ENCODE measurements around the gene SPEN. TPM values are rescaled to one million over a fixed set of nuclear protein-coding genes. Genes with fewer than 3 reads are reported as not detected.

SPEN gene
- total RNA-seq, 2 experiments from 2014 or later, result 73.5 to 76.7 TPM

DNA sequence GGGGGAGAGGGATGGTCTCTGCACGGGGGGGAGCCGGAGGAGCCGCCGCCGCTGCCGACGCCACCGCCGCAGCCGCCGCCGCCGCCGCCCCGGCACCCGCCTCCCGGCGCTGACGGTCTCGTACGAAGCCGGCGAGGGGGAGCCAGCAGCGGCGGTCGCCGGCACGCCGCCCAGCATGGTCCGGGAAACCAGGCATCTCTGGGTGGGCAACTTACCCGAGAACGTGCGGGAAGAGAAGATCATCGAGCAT lies 311 bp downstream of the SPEN start:
- Mint-ChIP-seq H3K9me3 (no peaks in the 10 kb centered on the region), H3K4me3 (peak overlapping the region; percentile 97), H3K36me3 (ENCODE audit: low read depth) (peaks cover 22% of the 10 kb centered on the region), H3K4me1 (ENCODE audit: low read depth) (peaks cover 61% of the 10 kb centered on the region), H3K27me3 (no peaks in the 10 kb centered on the region), H3K27ac (peak overlapping the region; percentile 96)
- DNase-seq (no peak), ATAC-seq (ENCODE audit: poor library complexity) (no peak)
- H3K4me1 ChIP-seq (ENCODE audit: insufficient read depth, low read length), result peaks cover 44% of the 10 kb centered on the region
- TF ChIP-seq, protein P1, sequence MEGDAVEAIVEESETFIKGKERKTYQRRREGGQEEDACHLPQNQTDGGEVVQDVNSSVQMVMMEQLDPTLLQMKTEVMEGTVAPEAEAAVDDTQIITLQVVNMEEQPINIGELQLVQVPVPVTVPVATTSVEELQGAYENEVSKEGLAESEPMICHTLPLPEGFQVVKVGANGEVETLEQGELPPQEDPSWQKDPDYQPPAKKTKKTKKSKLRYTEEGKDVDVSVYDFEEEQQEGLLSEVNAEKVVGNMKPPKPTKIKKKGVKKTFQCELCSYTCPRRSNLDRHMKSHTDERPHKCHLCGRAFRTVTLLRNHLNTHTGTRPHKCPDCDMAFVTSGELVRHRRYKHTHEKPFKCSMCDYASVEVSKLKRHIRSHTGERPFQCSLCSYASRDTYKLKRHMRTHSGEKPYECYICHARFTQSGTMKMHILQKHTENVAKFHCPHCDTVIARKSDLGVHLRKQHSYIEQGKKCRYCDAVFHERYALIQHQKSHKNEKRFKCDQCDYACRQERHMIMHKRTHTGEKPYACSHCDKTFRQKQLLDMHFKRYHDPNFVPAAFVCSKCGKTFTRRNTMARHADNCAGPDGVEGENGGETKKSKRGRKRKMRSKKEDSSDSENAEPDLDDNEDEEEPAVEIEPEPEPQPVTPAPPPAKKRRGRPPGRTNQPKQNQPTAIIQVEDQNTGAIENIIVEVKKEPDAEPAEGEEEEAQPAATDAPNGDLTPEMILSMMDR (IDR thresholded peaks at IDR 0.05), result no peak
- no peaks in the 10 kb centered on the region for H3K36me3 ChIP-seq (ENCODE audit: insufficient read depth, low read length)
- peak overlapping the region; percentile 84 for H3K4me3 ChIP-seq (ENCODE audit: low read length)
- peak overlapping the region; percentile 62 to 75 for H3K27ac ChIP-seq (ENCODE audit: low read depth in 1 of 2, low read length in 2 of 2)
- H3K9me3 ChIP-seq (ENCODE audit: control insufficient read depth in 1 of 2, insufficient read depth in 1 of 2, low read length in 2 of 2), result no peaks in the 10 kb centered on the region
- no peaks in the 10 kb centered on the region for H3K27me3 ChIP-seq (ENCODE audit: control insufficient read depth in 1 of 2, insufficient read depth in 2 of 2, low read length in 2 of 2)
- intact Hi-C loops (cut with DNase I, micrococcal nuclease), result loop anchor here (1.0 to 5.0 kb wide), 7 partner anchors 13 to 1064 kb away; partner anchors contain the start of gene FBXO42 (in 1 of the 2)
- CTCF ChIA-PET, result interaction anchor here (1.4 to 5.4 kb wide), 3 partner anchors 14 to 127 kb away, joined by 3 to 32 read pairs (median 26); partner anchors contain the start of gene ZBTB17
- POLR2A ChIA-PET, result interaction anchor here (0.7 to 10.4 kb wide), 30 partner anchors 10 to 1057 kb away, joined by 3 to 518 read pairs (median 4); partner anchors contain the start of genes CASP9, DNAJC16, FBXO42 and SZRD1

DNA sequence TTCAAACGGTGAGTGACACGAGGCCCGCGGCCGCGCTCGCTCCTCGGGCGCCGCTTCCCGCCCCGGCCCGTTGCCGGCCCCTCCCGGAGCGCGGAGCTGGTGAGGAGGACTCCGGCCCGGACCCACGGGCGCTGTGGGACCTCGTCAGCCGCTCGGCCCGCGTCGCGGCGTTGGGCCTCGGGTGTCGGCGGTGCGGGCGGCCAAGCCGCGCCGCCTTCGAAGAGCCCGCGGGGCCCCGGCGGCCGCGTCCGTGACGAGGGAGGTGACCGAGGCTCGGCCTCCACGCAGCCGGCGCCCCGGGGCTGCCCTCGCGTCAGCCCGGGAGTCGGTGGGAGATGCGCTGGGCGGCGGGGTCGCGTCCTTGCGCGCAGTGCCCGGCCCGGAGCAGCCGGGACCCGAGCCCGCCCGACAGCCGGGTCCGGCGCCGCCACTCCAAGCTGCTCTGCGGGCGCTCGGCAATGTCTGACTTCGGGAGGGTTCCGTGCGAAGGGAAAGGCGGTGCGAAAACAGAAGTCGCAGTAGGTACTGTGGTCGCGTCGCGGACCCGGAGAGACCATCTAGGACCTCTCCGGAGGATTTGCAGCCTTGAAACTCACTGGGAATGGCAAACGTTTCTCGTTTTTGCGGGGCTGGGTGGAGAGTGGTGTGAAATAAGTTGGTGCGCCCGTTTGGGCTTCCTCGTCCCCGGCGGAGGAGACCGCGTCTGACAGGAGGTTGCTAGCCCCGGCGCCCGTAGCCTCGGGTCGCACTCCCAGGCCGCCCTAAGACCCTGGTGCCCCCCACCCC lies 829 bp downstream of the SPEN start:
- intact Hi-C loops (cut with DNase I, micrococcal nuclease), result loop anchor here (2.0 to 5.0 kb wide), 5 partner anchors 34 to 1064 kb away; partner anchors contain the start of gene FBXO42 (in 1 of the 2)
- peak; percentile 12 for ATAC-seq (ENCODE audit: poor library complexity)
- Histone ChIP-seq H3K36me3 (ENCODE audit: insufficient read depth, low read length) (no peaks in the 10 kb centered on the region), H3K4me1 (ENCODE audit: insufficient read depth, low read length) (peaks cover 48% of the 10 kb centered on the region), H3K9me3 (ENCODE audit: control insufficient read depth in 1 of 2, insufficient read depth in 1 of 2, low read length in 2 of 2) (no peaks in the 10 kb centered on the region), H3K4me3 (ENCODE audit: low read length) (peak overlapping the region; percentile 84), H3K27me3 (ENCODE audit: control insufficient read depth in 1 of 2, insufficient read depth in 2 of 2, low read length in 2 of 2) (no peaks in the 10 kb centered on the region), H3K27ac (ENCODE audit: low read depth in 1 of 2, low read length in 2 of 2) (peak overlapping the region; percentile 65 to 75)
- Mint-ChIP-seq H3K27me3 (no peaks in the 10 kb centered on the region), H3K36me3 (ENCODE audit: low read depth) (peaks cover 22% of the 10 kb centered on the region), H3K4me1 (ENCODE audit: low read depth) (peaks cover 61% of the 10 kb centered on the region), H3K4me3 (peak overlapping the region; percentile 97), H3K27ac (peak overlapping the region; percentile 96), H3K9me3 (no peaks in the 10 kb centered on the region)
- peak; percentile 14 to 82 (median 42) for DNase-seq
- CTCF ChIA-PET, result interaction anchor here (3.3 to 5.4 kb wide), 2 partner anchors 15 to 32 kb away, joined by 26 to 32 read pairs; no protein-coding TSS in a partner anchor
- TF ChIP-seq, protein P1 (IDR thresholded peaks at IDR 0.05), result no peak
- POLR2A ChIA-PET, result interaction anchor here (0.7 to 10.4 kb wide), 29 partner anchors 9 to 1056 kb away, joined by 3 to 518 read pairs (median 4); partner anchors contain the start of genes CASP9, DNAJC16, SZRD1 and ZBTB17

DNA sequence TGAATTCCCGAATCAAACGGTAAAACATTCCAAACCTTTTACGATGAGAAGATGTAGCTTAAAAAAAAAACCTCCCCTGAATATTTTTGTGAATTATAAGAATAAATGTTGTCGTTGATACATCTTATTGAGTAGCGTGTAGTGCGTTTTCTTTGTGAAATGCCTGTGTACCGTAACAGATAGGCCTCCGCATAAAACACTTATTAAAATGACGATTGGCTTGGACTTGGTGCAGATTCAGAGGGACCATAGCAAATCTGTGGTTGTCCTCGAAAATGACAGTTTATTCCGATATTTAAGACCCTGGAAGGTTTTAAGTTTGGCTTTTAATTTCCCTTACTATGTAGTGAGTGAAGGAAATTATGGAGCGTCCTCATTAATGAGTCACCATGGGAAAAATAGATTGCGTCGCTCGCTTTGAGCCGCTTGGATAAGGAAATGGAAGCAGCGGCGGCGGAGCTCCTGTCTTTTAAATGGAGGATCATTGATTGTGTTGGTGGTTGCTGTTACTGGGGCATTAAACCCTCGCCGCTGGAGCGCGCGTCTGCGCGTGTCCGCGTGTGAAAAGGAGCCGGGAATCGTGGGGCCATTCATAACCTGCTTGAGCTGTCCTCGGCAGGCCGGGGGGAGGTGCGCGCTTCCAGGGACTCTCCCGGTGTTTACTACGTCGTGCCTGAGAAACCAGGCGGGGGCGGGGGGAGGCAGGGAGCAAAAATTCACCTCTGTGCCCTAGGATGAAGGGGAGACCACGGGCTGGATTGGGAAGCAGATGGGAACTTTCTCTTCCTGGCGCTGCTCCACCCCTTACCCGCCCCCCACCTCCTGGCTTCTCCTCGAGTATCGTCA lies 1.6 kb downstream of the SPEN start:
- H3K36me3 ChIP-seq (ENCODE audit: insufficient read depth, low read length), result no peaks in the 10 kb centered on the region
- no peaks in the 10 kb centered on the region for H3K9me3 ChIP-seq (ENCODE audit: control insufficient read depth in 1 of 2, insufficient read depth in 1 of 2, low read length in 2 of 2)
- H3K9me3 Mint-ChIP-seq, result no peaks in the 10 kb centered on the region
- peak overlapping the region; percentile 94 for H3K4me3 Mint-ChIP-seq
- peak overlapping the region; percentile 65 to 75 for H3K27ac ChIP-seq (ENCODE audit: low read depth in 1 of 2, low read length in 2 of 2)
- peaks cover 22% of the 10 kb centered on the region for H3K36me3 Mint-ChIP-seq (ENCODE audit: low read depth)
- POLR2A ChIA-PET, result interaction anchor here (0.8 to 10.4 kb wide), 13 partner anchors 13 to 127 kb away, joined by 3 to 518 read pairs (median 4); partner anchors contain the start of gene ZBTB17
- H3K4me3 ChIP-seq (ENCODE audit: low read length), result peak overlapping the region; percentile 84
- CTCF ChIA-PET, result interaction anchor here (3.3 to 5.4 kb wide), 2 partner anchors 16 to 33 kb away, joined by 26 to 32 read pairs; no protein-coding TSS in a partner anchor
- DNase-seq, result peak; percentile 34 to 86 (median 62)
- intact Hi-C loops (cut with DNase I, micrococcal nuclease), result loop anchor here (2.0 to 5.0 kb wide), 5 partner anchors 34 to 1063 kb away; partner anchors contain the start of gene FBXO42 (in 1 of the 2)
- peaks cover 48% of the 10 kb centered on the region for H3K4me1 ChIP-seq (ENCODE audit: insufficient read depth, low read length)
- no peaks in the 10 kb centered on the region for H3K27me3 ChIP-seq (ENCODE audit: control insufficient read depth in 1 of 2, insufficient read depth in 2 of 2, low read length in 2 of 2)
- TF ChIP-seq, protein P1 (IDR thresholded peaks at IDR 0.05), result no peak
- peak overlapping the region; percentile 96 for H3K27ac Mint-ChIP-seq
- peaks cover 56% of the 10 kb centered on the region for H3K4me1 Mint-ChIP-seq (ENCODE audit: low read depth)
- H3K27me3 Mint-ChIP-seq, result no peaks in the 10 kb centered on the region
- peak; percentile 5 for ATAC-seq (ENCODE audit: poor library complexity)
